ENCODE results near the gene MRPL34. TPM values are rescaled to one million over a fixed set of nuclear protein-coding genes. Genes with fewer than 3 reads are reported as not detected.
A peak's percentile ranks its signal among the peaks of the same experiment; 100 is the strongest.
"Not testable (repeated sequence)": the region's sequence is repeated elsewhere in the genome, so short reads cannot be mapped to it uniquely, and the experiment has no call there.

MRPL34 gene
- 10 to 100 TPM in 11 of 12 donors, not detected in 1; 25.2 to 66.9 (median 29.3) TPM for polyA plus RNA-seq (ENCODE audit: insufficient read length in 12 of 12)
- long read RNA-seq, donor 1, transcript MRPL34-201 (2 exons, 968 nt): major isoform, 52 of 58 reads
- long read RNA-seq, donor 1, partial matches to known transcripts: 0 of 58 reads
- long read RNA-seq, donor 1, other reads (novel, unspliced or antisense): 5 of 58 reads
- long read RNA-seq, donor 2, transcript MRPL34-201 (2 exons, 968 nt): major isoform, 32 of 32 reads
- long read RNA-seq, donor 2, partial matches to known transcripts: 0 of 32 reads
- long read RNA-seq, donor 2, other reads (novel, unspliced or antisense): 0 of 32 reads
- long read RNA-seq, donor 3, transcript MRPL34-201 (2 exons, 968 nt): major isoform, 17 of 17 reads
- long read RNA-seq, donor 3, partial matches to known transcripts: 0 of 17 reads
- long read RNA-seq, donor 3, other reads (novel, unspliced or antisense): 0 of 17 reads
- long read RNA-seq, donor 4, transcript MRPL34-201 (2 exons, 968 nt): major isoform, 16 of 44 reads
- long read RNA-seq, donor 4, partial matches to known transcripts: 28 of 44 reads
- long read RNA-seq, donor 4, other reads (novel, unspliced or antisense): 0 of 44 reads
- long read RNA-seq, donor 5, transcript MRPL34-201 (2 exons, 968 nt): major isoform, 38 of 49 reads
- long read RNA-seq, donor 5, partial matches to known transcripts: 0 of 49 reads
- long read RNA-seq, donor 5, other reads (novel, unspliced or antisense): 9 of 49 reads
- long read RNA-seq, donor 6, transcript MRPL34-201 (2 exons, 968 nt): major isoform, 17 of 17 reads
- long read RNA-seq, donor 6, partial matches to known transcripts: 0 of 17 reads
- long read RNA-seq, donor 6, other reads (novel, unspliced or antisense): 0 of 17 reads
- long read RNA-seq, donor 7, transcript MRPL34-201 (2 exons, 968 nt): major isoform, 21 of 51 reads
- long read RNA-seq, donor 7, partial matches to known transcripts: 30 of 51 reads
- long read RNA-seq, donor 7, other reads (novel, unspliced or antisense): 0 of 51 reads
- long read RNA-seq, donor 8, transcript MRPL34-201 (2 exons, 968 nt): major isoform, 44 of 45 reads
- long read RNA-seq, donor 8, partial matches to known transcripts: 0 of 45 reads
- long read RNA-seq, donor 8, other reads (novel, unspliced or antisense): 0 of 45 reads
- long read RNA-seq, donor 9, transcript MRPL34-201 (2 exons, 968 nt): major isoform, 32 of 33 reads
- long read RNA-seq, donor 9, partial matches to known transcripts: 0 of 33 reads
- long read RNA-seq, donor 9, other reads (novel, unspliced or antisense): 0 of 33 reads
- long read RNA-seq, donor 10, transcript MRPL34-201 (2 exons, 968 nt): major isoform, 28 of 29 reads
- long read RNA-seq, donor 10, partial matches to known transcripts: 0 of 29 reads
- long read RNA-seq, donor 10, other reads (novel, unspliced or antisense): 0 of 29 reads
- long read RNA-seq, donor 11, transcript MRPL34-201 (2 exons, 968 nt): major isoform, 25 of 25 reads
- long read RNA-seq, donor 11, partial matches to known transcripts: 0 of 25 reads
- long read RNA-seq, donor 11, other reads (novel, unspliced or antisense): 0 of 25 reads

DNA sequence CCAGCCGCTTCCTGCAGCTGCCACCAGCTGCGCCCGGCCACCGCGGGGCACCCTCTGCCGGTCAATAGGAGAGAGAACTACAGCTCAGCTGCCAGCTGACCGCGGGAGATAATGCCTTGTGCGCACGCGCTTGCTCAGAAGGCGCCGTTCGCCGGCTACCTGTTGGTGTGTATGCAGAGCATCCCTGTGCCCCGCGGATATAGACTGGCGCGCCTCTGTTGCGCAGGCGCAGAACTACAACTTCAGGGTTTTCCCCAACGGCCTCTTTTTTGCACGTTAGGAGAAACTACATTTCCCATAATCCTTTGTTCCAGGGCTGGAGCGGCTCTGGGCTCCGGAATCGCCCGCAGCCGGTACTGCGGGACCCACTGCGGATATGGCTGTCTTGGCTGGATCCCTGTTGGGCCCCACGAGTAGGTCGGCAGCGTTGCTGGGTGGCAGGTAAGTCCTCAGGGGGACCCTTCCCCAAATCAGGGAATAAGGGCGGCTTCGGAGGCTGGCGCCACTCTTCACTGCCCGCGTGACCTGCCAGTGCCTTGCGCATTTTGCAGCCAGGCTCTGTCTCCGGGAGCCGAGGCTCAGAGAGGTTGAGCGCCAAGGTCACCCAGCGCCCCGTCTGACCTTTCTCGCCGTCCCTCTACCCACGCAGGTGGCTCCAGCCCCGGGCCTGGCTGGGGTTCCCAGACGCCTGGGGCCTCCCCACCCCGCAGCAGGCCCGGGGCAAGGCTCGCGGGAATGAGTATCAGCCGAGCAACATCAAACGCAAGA, at the start of gene MRPL34:
MRPL34 (plus strand) TSS at position 356 of the 768 bp plus-strand sequence; CDS start at position 377, 21 bp downstream.
- peak; percentile 93 for DNase-seq

DNA sequence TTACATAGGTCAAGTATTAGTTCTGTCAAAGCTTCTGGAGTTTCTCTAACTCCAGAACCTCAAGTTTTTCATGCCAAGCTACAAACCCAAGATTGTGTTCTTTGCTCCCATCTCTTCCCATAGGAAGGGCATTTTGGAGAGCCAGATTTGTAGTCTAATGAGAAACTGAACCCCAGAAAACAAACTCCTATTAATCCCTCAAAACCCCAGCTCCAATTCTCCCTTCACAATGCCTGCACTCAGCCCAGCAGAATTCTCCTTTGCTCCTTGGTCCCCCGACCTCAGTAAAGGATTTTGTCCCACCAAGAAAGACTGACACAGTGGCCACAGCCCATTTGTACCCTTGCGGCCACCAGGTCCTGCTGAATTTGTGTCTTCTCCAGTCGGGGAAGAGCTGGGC, 49.5 kb upstream of the MRPL34 start:
- DNase-seq: no peak

DNA sequence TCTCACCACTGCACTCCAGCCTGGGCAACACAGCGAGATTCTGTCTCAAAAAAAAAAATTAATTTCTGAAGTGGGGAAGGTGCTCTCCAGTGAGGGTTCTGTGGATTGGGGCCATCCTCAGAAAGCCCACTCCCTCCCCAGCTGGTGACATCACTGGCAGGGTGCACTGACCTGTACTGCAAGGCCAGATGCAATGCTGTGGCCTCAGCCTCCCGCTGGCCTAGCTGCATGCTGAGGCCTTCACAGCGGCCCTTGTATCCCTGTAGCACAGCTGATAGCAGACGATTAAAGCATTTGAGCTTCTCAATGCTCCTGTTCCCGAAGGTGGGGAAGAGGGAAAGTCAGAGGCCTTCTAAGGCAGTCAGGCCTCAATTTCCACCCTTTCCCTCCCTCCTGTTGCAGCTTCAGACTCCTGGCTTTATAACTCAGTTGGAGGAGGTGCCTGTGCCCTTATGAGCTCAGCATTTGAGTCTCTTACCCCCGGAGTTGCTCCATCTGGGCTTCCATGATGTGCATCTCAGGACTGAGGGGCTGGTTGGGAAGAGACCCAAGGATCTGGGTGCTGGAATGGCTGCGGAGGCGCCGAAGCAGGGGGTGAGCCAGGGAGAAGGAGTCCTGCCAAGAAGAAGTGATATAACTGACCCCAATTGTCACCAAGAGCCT, 46.4 kb upstream of the MRPL34 start:
- no peak for DNase-seq

DNA sequence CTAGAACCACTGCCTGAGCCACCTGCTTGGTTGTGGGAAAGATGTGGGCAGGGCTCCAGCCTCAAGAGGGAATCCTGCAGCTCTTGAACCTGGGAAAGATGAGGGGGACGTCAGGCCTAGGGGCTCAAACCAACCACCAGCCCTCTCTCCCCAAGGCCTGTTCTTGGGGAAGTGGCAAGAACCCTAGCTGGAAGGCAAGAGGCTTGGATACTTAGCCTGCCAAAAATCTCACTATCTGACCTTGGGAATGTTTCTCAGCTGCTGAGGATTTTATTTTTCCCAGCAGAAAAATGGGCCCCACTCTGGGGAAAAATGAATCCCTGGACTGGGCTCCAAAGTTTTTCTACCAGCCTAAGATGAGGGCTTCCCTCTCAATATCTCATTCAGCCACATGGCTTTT, 45.7 kb upstream of the MRPL34 start:
- DNase-seq: no peak

DNA sequence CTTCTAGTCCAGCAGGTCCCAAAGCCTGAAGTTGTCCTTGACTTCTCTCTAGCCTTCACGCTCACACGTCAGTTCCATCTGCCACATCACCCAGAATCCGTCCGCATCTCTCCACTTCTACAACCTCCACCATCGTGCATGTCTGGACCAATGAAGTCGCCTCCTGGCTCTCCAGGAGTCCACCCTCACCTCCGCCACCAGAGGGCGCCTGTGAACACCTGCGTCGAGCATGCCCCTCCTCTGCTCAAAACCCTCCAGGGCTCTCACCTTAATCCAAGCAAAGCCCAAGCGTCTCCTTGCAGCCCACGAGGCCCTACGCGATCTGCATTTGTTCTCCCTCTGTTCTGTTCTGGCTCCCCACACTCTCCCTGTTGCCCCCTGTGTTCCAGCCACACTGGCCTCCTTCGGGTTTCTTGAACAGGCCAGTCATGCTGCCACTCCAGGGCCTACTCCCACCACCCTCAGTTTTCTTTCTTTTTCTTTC, 44.8 kb upstream of the MRPL34 start:
- no peak for DNase-seq

DNA sequence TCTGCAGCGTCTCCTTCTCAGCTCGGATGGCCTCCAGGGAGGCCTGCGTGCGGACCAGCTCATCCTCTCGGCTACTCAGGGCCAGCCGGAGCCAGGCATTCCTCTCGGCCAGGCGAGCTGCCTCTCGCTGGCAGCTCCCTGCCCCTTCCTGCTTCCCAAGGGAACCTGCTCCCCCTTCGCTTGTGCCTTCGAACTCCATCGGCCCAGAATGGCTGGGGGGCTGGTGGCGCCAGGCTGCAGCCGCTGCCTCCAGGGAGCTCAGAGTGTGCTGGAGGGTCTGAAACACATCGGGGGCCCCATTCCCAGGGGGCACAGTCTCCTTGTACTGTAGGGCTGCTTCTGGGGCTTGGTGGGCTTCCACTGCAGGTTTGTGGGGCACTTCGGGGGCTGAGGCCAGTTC, 43.1 kb upstream of the MRPL34 start:
- DNase-seq: no peak

DNA sequence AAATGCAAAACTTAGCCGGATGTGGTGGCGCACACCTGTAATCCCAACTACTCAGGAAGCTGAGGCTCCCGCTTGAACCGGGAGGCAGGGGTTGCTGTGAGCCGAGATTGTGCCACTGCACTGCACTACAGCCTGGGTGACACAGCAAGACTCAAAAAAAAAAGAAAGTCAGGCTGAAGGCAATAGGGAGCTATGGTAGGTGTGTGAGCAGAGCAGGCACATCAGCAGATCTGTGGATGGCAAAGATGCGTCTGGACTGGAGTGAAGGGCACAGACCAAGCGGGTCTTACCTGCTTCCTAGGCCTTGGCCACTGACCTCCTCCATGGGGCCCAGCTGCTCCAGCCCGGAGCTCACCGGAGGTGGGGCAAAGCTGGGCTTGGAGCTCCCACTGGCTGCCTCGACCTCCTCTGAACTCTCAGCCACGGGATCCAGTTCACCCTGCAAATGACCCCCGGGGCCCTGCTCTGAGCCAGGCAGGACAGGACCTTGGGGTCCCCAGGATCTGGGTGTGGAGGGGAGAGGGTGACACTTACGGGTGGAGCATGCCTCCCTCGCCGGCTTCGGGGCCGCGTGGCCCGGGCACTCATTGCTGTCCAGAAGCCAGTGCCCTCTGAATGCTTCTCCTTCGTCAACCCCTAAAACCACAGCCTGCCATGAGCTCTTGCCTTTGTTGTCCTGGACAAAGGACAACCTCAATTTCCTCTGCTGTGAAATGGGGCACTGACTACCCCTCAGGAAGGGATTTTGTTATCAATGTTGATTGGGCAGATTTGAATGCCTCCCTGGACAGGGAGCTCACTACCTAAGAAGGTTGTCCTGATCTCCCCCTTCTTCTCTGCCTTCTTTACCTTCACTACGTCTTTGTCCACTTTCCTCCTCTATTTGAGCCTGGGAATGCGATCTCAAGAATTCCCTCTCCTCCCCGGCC, 41.7 kb upstream of the MRPL34 start:
- DNase-seq: no peak

DNA sequence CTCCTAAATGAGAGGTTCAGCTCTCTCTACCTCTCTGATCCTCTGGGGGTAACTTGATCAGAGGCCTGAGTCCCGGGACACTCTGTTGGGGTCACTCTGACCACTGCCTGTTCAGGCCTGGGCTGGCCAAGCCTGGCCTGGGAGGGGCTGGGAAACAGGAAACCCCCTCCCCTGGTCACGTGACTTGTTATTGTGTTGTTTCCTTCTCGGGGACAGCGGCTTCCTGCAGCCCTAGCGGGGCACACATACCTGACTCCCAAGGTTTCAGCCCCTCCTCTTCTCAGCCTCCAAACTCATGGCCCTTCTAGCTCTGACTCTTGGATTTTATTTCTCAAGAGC, 41.1 kb upstream of the MRPL34 start, which contains the start of gene USHBP1:
USHBP1 (minus strand) TSS at position 105 of the 339 bp plus-strand sequence. CDS start 446 bp downstream, outside the sequence.
- DNase-seq: no peak

DNA sequence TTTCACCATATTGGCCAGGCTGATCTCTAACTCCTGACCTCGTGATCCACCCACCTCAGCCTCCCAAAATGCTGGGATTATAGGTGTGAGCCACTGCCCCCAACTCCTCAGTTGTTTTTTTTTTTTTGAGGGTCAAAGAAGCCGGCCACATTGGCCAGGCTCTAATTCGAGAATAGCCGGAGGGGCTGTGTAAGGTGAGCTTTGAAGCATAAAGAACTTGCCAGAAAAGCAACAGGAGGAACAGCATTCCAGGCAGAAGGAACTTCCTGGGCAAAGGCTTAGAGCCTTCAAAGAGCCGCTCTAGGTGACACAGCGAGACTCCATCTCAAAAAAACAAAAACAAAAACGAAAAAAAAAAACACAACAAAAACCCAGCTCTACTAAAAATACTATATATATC, 39.6 kb upstream of the MRPL34 start:
- no peak for DNase-seq

DNA sequence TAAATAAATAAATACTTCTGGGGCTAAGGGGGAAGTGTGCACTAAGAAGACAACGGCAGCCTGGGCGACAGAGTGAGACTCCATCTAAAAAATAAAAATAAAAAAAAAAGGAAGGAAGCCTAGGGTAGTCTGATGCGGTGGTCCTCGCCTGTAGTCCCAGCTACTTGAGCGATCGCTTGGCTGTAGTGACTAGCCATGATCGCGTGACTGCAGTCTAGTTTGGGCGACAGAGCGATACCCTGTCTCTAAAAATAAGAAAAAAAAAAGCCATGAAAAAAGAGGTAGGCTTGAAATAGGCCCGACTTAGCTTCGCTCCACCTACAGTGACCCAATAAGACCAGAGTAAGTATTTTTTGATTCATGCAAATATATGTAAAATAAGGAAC, 39.1 kb upstream of the MRPL34 start:
- no peak for DNase-seq

DNA sequence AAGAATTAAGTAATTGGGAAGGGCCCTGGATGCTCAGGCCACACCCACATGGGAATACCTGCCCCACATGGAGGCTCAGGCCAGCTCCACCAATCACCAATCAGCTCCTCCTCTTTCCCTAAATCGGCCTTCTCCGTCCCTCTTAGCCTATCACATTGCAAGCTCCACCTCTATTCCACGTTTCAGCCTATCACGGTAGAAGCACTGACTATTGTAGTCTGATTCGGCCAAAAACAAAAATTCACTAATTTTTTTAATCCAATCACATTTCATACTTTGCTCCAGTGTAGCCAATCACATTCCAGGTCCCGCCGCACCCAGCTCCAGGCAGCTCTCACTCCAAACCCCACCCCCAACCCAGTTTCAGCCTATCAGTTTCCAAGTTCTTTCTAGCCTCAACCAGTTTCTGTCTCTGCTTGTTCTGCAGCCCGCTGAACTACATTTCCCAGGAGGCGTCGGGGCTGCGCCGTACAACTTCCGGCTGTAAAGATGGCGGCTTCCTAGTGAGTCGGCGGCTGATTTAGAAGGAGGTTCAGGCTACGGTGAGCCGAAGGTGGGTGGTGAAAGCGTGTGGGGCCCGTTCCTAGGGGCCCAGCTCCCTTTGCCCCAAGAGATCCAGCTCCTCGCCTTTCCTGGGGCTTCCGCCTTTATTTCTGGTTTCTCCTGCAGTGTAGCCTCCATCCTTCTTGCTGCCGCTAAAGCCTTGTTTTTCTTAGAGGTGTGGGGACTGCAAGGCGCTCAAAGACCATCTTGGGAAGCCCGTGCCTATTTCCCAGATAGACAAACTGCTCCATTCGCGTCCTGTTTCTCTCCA, 38.5 kb upstream of the MRPL34 start, which contains the start of gene BABAM1:
BABAM1 (plus strand) TSS at position 469 of the 814 bp plus-strand sequence. CDS start 1,364 bp downstream, outside the sequence.
- peak; percentile 98 for DNase-seq

DNA sequence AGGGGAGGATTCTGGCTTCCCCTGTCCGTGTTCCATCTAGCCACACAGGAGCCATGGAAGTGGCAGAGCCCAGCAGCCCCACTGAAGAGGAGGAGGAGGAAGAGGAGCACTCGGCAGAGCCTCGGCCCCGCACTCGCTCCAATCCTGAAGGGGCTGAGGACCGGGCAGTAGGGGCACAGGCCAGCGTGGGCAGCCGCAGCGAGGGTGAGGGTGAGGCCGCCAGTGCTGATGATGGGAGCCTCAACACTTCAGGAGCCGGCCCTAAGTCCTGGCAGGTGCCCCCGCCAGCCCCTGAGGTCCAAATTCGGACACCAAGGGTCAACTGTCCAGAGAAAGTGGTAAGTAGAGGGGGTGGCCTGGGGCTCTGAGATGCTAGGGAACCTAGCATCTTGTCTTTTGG, 36.9 kb upstream of the MRPL34 start:
- DNase-seq: no peak

DNA sequence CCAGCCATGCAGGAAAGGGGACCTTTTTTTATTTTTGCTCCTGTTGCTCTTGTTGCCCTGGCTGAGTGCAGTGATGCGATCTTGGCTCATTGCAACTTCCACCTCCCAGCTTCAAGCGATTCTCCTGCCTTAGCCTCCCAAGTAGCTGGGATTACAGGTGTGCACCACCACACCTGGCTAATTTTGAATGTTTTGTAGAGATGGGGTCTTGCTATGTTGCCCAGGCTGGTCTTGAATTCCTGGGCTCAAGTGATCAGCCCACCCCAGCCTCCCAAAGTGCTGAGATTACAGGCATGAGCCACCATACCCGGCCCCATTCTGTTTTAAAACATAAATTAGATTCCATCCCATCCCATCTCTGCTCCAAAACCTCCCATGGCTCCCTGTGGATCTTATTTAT, 30.8 kb upstream of the MRPL34 start:
- not testable (repeated sequence) for DNase-seq

DNA sequence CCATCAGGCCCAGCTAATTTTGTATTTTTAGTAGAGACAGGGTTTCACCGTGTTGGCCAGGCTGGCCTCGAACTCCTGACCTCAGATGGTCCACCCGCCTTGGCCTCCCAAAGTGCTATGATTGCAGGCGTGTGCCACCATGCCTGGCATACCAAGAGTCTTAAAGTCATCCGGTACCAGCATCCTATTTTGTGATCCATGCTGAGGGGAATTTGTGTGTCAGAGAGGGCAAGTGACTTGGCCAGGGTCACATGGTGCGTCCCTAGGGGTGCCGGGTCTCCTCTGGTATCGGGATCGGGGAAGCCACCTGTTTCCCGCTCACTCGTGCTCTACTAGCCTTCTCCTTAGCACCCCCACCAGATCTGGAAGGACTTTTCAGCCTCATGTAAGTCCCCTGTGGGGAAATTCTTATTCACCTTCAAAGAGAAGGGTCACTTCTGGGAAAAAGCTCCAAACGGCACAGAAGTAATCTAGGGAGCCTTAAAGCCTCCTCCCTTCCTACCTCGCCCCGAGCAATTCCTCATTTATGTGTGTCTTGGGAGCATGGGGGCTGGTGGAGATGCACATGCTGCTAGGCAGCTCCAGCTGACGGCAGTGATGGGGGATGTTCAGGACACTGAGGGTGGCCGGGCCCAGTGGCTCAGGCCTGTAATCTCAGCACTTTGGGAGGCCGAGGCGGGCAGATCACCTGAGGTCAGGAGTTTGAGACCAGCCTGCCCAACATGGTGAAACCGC, 30.1 kb upstream of the MRPL34 start:
- no peak for DNase-seq

DNA sequence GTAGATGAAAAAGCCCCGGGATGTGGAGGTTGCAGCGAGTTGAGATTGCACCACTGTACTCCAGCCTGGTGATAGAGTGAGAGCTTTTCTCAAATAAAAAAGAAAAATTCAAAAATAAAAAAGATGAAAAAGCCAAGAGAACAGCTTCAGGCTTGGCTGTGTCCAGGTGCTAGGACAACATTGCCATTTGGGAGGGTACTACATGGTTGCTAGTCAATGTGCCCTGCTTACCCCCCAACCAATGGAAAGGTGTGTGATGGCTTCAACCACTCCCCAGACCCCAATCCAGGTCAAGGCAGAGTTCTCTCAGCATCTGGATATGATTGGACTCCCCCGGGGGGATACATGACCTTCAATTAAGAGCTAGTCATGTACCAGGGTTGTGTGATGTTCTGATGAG, 26.2 kb upstream of the MRPL34 start:
- no peak for DNase-seq

DNA sequence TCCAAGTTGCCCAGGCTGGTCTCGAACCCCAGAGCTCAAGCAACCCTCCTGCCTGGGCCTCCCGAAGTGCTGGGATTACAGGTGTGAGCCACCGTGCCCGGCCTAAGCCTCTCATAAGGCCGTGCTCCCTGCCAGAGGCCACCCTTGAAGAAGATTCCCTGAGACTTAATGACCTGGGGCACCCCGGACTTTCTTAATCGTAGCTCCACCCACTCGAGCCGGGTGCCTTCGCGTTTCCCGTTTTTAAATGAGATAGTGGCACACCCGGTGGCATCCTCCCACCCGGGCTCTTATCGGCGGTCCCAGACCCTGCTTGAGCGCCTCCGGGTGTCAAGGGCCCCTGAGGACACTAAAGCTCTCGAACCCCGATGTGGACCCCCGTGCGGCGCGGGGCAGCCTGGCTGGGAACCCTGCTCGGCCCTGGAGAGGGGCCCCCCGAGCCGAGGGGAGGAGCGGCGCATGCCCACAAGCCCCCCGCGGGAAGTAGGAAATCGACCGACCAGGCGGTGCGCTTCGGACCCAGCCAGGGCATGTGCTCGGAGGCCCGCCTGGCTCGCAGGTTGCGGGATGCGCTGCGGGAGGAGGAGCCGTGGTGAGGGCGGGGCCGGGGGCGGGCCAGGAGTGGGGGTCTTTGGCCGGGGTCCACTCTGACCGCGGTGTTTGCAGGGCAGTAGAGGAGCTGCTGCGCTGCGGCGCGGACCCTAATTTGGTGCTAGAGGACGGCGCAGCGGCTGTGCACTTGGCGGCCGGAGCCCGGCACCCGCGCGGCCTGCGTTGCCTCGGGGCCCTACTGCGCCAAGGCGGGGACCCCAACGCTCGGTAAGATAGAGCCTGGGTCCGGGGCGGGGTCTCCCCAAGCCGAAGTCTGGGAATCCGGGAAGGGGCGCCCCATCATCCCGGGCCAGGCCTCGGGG, 24.0 kb upstream of the MRPL34 start, which contains the start of gene ANKLE1:
ANKLE1 (plus strand) TSS at position 511 of the 914 bp plus-strand sequence; CDS start at position 531, 20 bp downstream.
- DNase-seq: no peak
